Type B pancreatic cell (in vitro differentiated cells): ENCODE results near the gene CEP350. TPM values are rescaled to one million over a fixed set of nuclear protein-coding genes. Genes with fewer than 3 reads are reported as not detected.
"Not testable (repeated sequence)": the region's sequence is repeated elsewhere in the genome, so short reads cannot be mapped to it uniquely, and the experiment has no call there.

Source experiments
- DNase-seq: peaks from one replicate; pipeline ENCODE4 v3.0.0; 2021; ENCODE audit warnings: mixed read lengths; ENCODE audit not compliant: unreplicated experiment; ENCODE audit errors: extremely low spot score
- H3K27ac Mint-ChIP-seq: 2 replicates; pipeline ENCODE4 v1.8.0; 2021; ENCODE audit warnings: mild to moderate bottlenecking, mixed read lengths
- H3K27me3 Mint-ChIP-seq: 2 replicates; pipeline ENCODE4 v1.8.0; 2021; ENCODE audit warnings: mixed read lengths
- H3K36me3 Mint-ChIP-seq: 2 replicates; pipeline ENCODE4 v1.8.0; 2021; ENCODE audit warnings: mixed read lengths
- H3K4me1 Mint-ChIP-seq: one replicate; pipeline ENCODE4 v1.8.0; 2021; ENCODE audit warnings: mixed read lengths; ENCODE audit not compliant: unreplicated experiment
- H3K4me3 Mint-ChIP-seq: 2 replicates; pipeline ENCODE4 v1.8.0; 2021; ENCODE audit warnings: mild to moderate bottlenecking, mixed read lengths
- H3K9me3 Mint-ChIP-seq: 2 replicates; pipeline ENCODE4 v1.8.0; 2021; ENCODE audit warnings: mixed read lengths
- CTCF ChIP-seq: fragments of 200-600 bp; sonication (generic); conservative IDR thresholded peaks from 2 replicates; pipeline ENCODE4 v1.5.0; 2021; ENCODE audit warnings: antibody characterized with exemption, mild to moderate bottlenecking
- total RNA-seq: library from RNA; stranded (reverse); gene quantifications from 2 replicates; pipeline ENCODE4 v1.2.1, GENCODE V29; 2021; ENCODE audit warnings: low replicate concordance

Gene CEP350
- total RNA-seq, 1 donor from 2014 or later = 41.5 TPM

- no peak overlapping the region for H3K4me3 Mint-ChIP-seq
- H3K27me3 Mint-ChIP-seq = no peaks in the 10 kb centered on the region
- H3K4me1 Mint-ChIP-seq = no peaks in the 10 kb centered on the region
- H3K9me3 Mint-ChIP-seq = no peaks in the 10 kb centered on the region
- TF ChIP-seq CTCF = no peak
- no peak overlapping the region for H3K27ac Mint-ChIP-seq
- DNase-seq = no peak
- H3K36me3 Mint-ChIP-seq = peaks cover 5% of the 10 kb centered on the region
Measured at GRCh38 chr1:180117764-180118116, 163.1 kb downstream of the CEP350 start.

- Mint-ChIP-seq H3K9me3 (no peaks in the 10 kb centered on the region), H3K4me3 (no peak overlapping the region), H3K27me3 (no peaks in the 10 kb centered on the region), H3K36me3 (no peaks in the 10 kb centered on the region), H3K4me1 (no peaks in the 10 kb centered on the region), H3K27ac (no peak overlapping the region)
- no peak for DNase-seq
- no peak for TF ChIP-seq CTCF
Measured at GRCh38 chr1:180119837-180120236, 165.2 kb downstream of the CEP350 start.

DNA sequence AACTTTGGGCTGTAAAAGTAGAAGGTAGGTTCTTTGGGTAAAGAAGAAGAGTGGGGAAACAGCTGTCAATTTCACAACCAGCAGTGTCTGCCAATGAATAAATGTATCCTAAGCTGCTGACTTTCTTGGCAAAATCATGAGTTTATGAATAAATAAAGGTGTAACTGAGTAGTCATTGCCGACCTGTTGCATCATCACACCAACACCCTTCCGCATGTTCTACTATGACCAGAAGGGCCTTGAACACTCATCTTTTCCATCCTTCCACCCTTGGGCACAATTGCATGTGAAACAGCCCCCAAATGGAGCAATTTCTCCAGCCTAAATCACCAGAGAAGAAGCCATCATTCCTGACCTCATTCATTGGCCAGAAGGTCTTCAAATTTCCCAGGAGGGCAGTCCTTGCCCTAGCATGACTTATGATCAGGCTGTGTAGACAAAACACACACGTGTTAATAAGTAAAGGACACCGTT lies 168.9 kb downstream of the CEP350 start:
- H3K4me1 Mint-ChIP-seq = peaks cover 6% of the 10 kb centered on the region

GRCh38 chr1:180130651-180131050 lies 176.0 kb downstream of the CEP350 start:
- peaks cover 6% of the 10 kb centered on the region for H3K4me1 Mint-ChIP-seq
- H3K4me3 Mint-ChIP-seq = no peak overlapping the region
- H3K9me3 Mint-ChIP-seq = peaks cover 6% of the 10 kb centered on the region
- no peak overlapping the region for H3K27ac Mint-ChIP-seq
- no peak for DNase-seq
- no peak for TF ChIP-seq CTCF
- peaks cover 19% of the 10 kb centered on the region for H3K27me3 Mint-ChIP-seq
- no peaks in the 10 kb centered on the region for H3K36me3 Mint-ChIP-seq

More for the DNA sequence above, 168.9 kb downstream of the CEP350 start:
- H3K9me3 Mint-ChIP-seq = peaks cover 6% of the 10 kb centered on the region
- no peak for TF ChIP-seq CTCF
- no peak for DNase-seq
- H3K4me3 Mint-ChIP-seq = no peak overlapping the region
- H3K27me3 Mint-ChIP-seq = peaks cover 4% of the 10 kb centered on the region
- no peaks in the 10 kb centered on the region for H3K36me3 Mint-ChIP-seq
- no peak overlapping the region for H3K27ac Mint-ChIP-seq

DNA sequence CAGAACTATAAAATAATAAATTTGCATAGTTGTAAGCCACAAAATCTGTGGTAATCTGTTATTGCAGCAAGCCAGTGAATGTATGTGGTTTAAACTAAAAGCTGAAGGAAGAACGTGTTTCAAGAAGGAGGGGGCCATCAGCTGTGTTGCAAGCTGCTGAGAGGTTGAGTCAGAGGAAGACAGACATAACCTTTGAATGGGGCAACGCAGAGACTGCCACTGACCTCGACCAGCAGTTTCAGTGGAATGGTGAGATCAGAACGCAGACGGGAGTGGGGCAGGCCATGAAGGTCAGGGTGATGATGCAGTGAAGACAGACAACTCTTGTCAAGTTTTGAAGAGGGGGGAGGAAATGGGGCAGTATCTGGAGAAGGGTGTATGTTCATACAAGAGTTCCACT lies 176.9 kb downstream of the CEP350 start:
- no peak for DNase-seq
- no peak overlapping the region for H3K4me3 Mint-ChIP-seq
- no peak overlapping the region for H3K27ac Mint-ChIP-seq
- TF ChIP-seq CTCF = no peak
- peaks cover 16% of the 10 kb centered on the region for H3K27me3 Mint-ChIP-seq
- H3K36me3 Mint-ChIP-seq = no peaks in the 10 kb centered on the region
- peaks cover 3% of the 10 kb centered on the region for H3K9me3 Mint-ChIP-seq
- peaks cover 4% of the 10 kb centered on the region for H3K4me1 Mint-ChIP-seq

GRCh38 chr1:180133193-180133592 lies 178.6 kb downstream of the CEP350 start:
- no peak overlapping the region for H3K27ac Mint-ChIP-seq
- H3K4me1 Mint-ChIP-seq = no peaks in the 10 kb centered on the region
- TF ChIP-seq CTCF = no peak
- no peak overlapping the region for H3K4me3 Mint-ChIP-seq
- H3K27me3 Mint-ChIP-seq = peaks cover 19% of the 10 kb centered on the region
- no peaks in the 10 kb centered on the region for H3K36me3 Mint-ChIP-seq
- H3K9me3 Mint-ChIP-seq = no peaks in the 10 kb centered on the region
- no peak for DNase-seq

DNA sequence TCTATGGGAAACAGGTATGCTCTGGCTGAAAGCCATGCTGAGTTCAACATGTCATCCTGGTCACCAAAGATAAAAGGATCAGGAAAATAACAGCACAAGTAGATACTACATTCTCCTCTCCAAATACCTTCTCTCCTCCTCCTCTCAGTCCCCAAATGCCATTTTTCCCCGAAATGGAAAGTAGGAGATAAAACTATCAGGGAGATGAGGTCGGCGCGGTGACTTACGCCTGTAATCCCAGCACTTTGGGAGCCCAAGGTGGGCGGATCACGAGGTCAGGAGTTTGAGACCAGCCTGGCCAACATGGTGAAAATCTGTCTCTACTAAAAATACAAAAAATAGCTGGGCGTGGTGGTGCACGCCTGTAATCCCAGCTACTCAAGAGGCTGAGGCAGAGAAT lies 179.1 kb downstream of the CEP350 start:
- H3K9me3 Mint-ChIP-seq, DNase-seq, H3K4me3 Mint-ChIP-seq, H3K27ac Mint-ChIP-seq, H3K4me1 Mint-ChIP-seq, H3K36me3 Mint-ChIP-seq: not testable (repeated sequence)
- H3K27me3 Mint-ChIP-seq = peaks cover 19% of the 10 kb centered on the region
